OCI-LY1 (cell line): ENCODE measurements around the gene PRPF6.

Source experiments
- EZH2 ChIP-seq: fragments of 200-600 bp; sonication (generic), shearing (Covaris generic); IDR thresholded peaks from 2 replicates; pipeline ENCODE4 v1.8.0; 2017; ENCODE audit warnings: borderline replicate concordance, mixed run types, mild to moderate bottlenecking, antibody characterized with exemption, low read length, moderate library complexity, mixed read lengths
- TF ChIP-seq, protein P1 (sequence below): fragments of 200-600 bp; sonication (generic), shearing (Covaris generic); IDR thresholded peaks from 2 replicates; pipeline ENCODE4 v1.5.1; 2017; ENCODE audit warnings: mild to moderate bottlenecking, antibody characterized with exemption, low read length, moderate library complexity, mixed read lengths

DNA sequence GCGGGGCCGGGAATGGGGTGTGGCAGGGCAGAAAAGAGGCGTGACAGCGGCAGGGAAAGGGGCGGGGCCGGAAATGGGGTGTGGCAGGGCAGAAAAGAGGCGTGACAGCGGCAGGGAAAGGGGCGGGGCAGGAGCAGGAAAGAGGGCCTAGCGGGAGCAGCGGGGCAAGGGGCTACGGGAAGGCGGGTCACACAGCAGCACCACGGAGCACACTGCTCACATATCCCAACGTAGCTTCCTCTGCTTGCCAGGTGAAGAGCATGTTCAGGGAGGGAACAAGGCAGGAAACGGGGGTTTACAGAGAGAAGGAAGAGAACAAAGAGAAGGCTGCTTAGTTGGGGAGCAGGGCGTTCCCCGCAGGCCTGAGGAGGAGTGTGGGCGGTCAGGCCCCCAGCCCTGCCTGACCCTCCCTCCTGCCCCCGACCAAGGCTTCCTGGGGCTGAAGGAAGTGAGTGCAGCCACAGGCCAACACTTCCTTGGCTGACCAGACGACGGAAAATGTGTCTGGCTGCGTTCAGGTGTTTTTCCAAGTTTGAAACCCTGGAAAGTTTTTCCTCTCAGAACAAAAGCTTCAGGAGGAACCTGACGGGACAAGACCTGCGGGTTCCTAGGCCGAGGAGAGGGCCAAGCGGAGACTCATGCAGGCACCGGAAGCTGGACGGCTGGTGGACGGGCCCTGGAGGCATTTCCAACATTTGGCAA lies 38.5 kb upstream of the PRPF6 start:
- TF ChIP-seq, protein P1, sequence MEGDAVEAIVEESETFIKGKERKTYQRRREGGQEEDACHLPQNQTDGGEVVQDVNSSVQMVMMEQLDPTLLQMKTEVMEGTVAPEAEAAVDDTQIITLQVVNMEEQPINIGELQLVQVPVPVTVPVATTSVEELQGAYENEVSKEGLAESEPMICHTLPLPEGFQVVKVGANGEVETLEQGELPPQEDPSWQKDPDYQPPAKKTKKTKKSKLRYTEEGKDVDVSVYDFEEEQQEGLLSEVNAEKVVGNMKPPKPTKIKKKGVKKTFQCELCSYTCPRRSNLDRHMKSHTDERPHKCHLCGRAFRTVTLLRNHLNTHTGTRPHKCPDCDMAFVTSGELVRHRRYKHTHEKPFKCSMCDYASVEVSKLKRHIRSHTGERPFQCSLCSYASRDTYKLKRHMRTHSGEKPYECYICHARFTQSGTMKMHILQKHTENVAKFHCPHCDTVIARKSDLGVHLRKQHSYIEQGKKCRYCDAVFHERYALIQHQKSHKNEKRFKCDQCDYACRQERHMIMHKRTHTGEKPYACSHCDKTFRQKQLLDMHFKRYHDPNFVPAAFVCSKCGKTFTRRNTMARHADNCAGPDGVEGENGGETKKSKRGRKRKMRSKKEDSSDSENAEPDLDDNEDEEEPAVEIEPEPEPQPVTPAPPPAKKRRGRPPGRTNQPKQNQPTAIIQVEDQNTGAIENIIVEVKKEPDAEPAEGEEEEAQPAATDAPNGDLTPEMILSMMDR: no peak
- TF ChIP-seq EZH2: no peak
